ENCODE measurements around the gene FURIN. TPM values are rescaled to one million over a fixed set of nuclear protein-coding genes. Genes with fewer than 3 reads are reported as not detected.

The FURIN gene
- total and polyA plus RNA-seq, 2 of the 4 experiments (the other 2 are of a cell fraction), result 34.8 to 54.3 TPM

GRCh38 chr15:90931828-90932659, 63.7 kb downstream of the FURIN start, which contains the start of gene HDDC3 (continued):
- peak; percentile 94 for TF ChIP-seq CTCF (conservative IDR thresholded peaks at IDR 0.05; ENCODE audit: low read depth, low read length)

GRCh38 chr15:90932660-90932991, 64.2 kb downstream of the FURIN start:
- no peak overlapping the region for H3K18ac ChIP-seq (ENCODE audit: low read depth, low read length)
- WGBS, 2 experiments (ENCODE audit: extremely low coverage in 2 of 2, insufficient read length in 1 of 2), result 20% methylated on average over 1 of the region's 5 CpGs; no CpG with 5 or more reads in 1 of the 2 experiments
- peak overlapping the region; percentile 17 for H2AK9ac ChIP-seq (replicated peaks; ENCODE audit: low read depth, low read length, poor library complexity)
- no peak overlapping the region for H3K27ac ChIP-seq (ENCODE audit: insufficient read depth, low read length)
- ChIA-PET CTCF (interaction anchor here (0.6 to 1.9 kb wide), 5 partner anchors 9 to 285 kb away, joined by 3 to 8 read pairs (median 5); partner anchors contain the start of gene MAN2A2), POLR2A (ENCODE audit: unreplicated experiment) (no interaction called here)
- ATAC-seq (ENCODE audit: low read depth) (no peak), DNase-seq (no peak)
- peak overlapping the region; percentile 95 for H2AFZ ChIP-seq (replicated peaks; ENCODE audit: low read length, poor library complexity)
- H3K4me1 ChIP-seq (ENCODE audit: control insufficient read depth, insufficient read depth, low read length), result peaks cover 11% of the 10 kb centered on the region
- H3K9me1 ChIP-seq (ENCODE audit: insufficient read depth, low read length), result peaks cover 13% of the 10 kb centered on the region
- no peak overlapping the region for H3K4me2 ChIP-seq (ENCODE audit: low read depth, low read length)
- H3K79me1 ChIP-seq (ENCODE audit: low read depth in 1 of 2, low read length in 2 of 2), result peaks cover 19 to 45% of the 10 kb centered on the region in 2 experiments
- H3K4me3 ChIP-seq (ENCODE audit: insufficient read depth, low read depth, low read length), result no peak overlapping the region
- intact Hi-C loops (cut with micrococcal nuclease) (no loop called here), dilution Hi-C loops (cut with HindIII; ENCODE audit: low sequenced_read_pairs, unreplicated experiment) (no loop called here), in situ Hi-C loops (cut with MboI; ENCODE audit: low sequenced_read_pairs) (no loop called here)
- H3K36me3 ChIP-seq (ENCODE audit: control insufficient read depth, insufficient read depth, low read length), result peaks cover 2% of the 10 kb centered on the region; the same call in 1 of the 2 replicates
- H4K20me1 ChIP-seq (ENCODE audit: insufficient read depth, low read length), result peaks cover 6% of the 10 kb centered on the region; the same call in 1 of the 2 replicates
- peak overlapping the region in 1 of 2 experiments; percentile 68; a peak in 3 of 4 replicates for H4K8ac ChIP-seq (ENCODE audit: low read depth in 2 of 2, low read length in 2 of 2)
- no peak overlapping the region for H3K23ac ChIP-seq (ENCODE audit: low read depth, low read length)
- H3K9ac ChIP-seq (ENCODE audit: low read depth, low read length), result no peak overlapping the region
- no peak overlapping the region for H3K56ac ChIP-seq (ENCODE audit: extremely low read depth, insufficient read depth, low read length)
- no peak overlapping the region for H2AK5ac ChIP-seq (ENCODE audit: low read depth, low read length)
- BruUV-seq (replicated peaks), result no TSS peak
- no peak overlapping the region for H2BK20ac ChIP-seq (ENCODE audit: low read depth, low read length)
- H4K5ac ChIP-seq (ENCODE audit: low read depth, low read length), result no peak overlapping the region
- peak overlapping the region; percentile 24; the same call in 1 of the 2 replicates for H4K91ac ChIP-seq (ENCODE audit: insufficient read depth, low read depth, low read length)
- H2BK15ac ChIP-seq (ENCODE audit: low read depth, low read length), result no peak overlapping the region
- peak overlapping the region; percentile 13; the same call in 1 of the 2 replicates for H3K14ac ChIP-seq (replicated peaks; ENCODE audit: low read depth, low read length)
- H3K27me3 ChIP-seq (ENCODE audit: control insufficient read depth, insufficient read depth, low read length), result no peaks in the 10 kb centered on the region
- no peak overlapping the region for H2BK120ac ChIP-seq (ENCODE audit: low read depth, low read length)
- peak overlapping the region; percentile 18; the same call in 1 of the 2 replicates for H3K4ac ChIP-seq (ENCODE audit: low read depth, low read length)
- H2BK5ac ChIP-seq (ENCODE audit: low read depth, low read length, poor library complexity, severe bottlenecking), result no peak overlapping the region
- no peaks in the 10 kb centered on the region for H3K9me3 ChIP-seq (ENCODE audit: control insufficient read depth, insufficient read depth, low read length)
- TF ChIP-seq MAFK (IDR thresholded peaks at IDR 0.05; ENCODE audit: low read depth, low read length) (no peak), CTCF (conservative IDR thresholded peaks at IDR 0.05; ENCODE audit: low read depth, low read length) (no peak), POLR2A (IDR thresholded peaks at IDR 0.05; ENCODE audit: low read depth, low read length) (no peak), USF2 (IDR thresholded peaks at IDR 0.05; ENCODE audit: low read depth, low read length) (no peak), FOS (IDR thresholded peaks at IDR 0.05; ENCODE audit: low read depth, low read length) (no peak), RFX5 (IDR thresholded peaks at IDR 0.05; ENCODE audit: low read depth, low read length) (no peak), MAZ (IDR thresholded peaks at IDR 0.05; ENCODE audit: borderline replicate concordance, low read depth, low read length) (no peak), NFE2L2 (IDR thresholded peaks at IDR 0.05; ENCODE audit: low read depth, low read length) (no peak)

Data from IMR-90 (cell line).